Muscle of back (tissue), 13 donors: ENCODE measurements around the gene KCND3. TPM values are rescaled to one million over a fixed set of nuclear protein-coding genes. Genes with fewer than 3 reads are reported as not detected.

Experiments used
- DNase-seq, 3 donors: peaks; one replicate each; pipeline versions ENCODE4 v3.0.0 to v3.0.0-alpha.2; 2013
- long read RNA-seq, 9 donors: transcript quantifications; one replicate each; lab custom pipeline, GENCODE V29; 2026
- polyA plus RNA-seq, 10 donors: library from polyadenylated mRNA; unstranded; fragments of 120-200 nt; gene quantifications; one replicate each; pipeline ENCODE4 v1.2.1, GENCODE V29; 2013; ENCODE audit not compliant: insufficient read length in 10 of 10

Gene KCND3
- polyA plus RNA-seq, result 1 to 10 TPM; 1.0 to 2.3 (median 1.4) TPM
- long read RNA-seq, donor 1, result 0 reads
- long read RNA-seq, donor 2, result 0 reads
- long read RNA-seq, donor 3, result 0 reads
- long read RNA-seq, donor 4, result 0 reads
- long read RNA-seq, donor 5, result 0 reads
- long read RNA-seq, donor 6, result 0 reads
- long read RNA-seq, donor 7, result 0 reads
- long read RNA-seq, donor 8, result 0 reads
- long read RNA-seq, donor 9, result 0 reads

DNA sequence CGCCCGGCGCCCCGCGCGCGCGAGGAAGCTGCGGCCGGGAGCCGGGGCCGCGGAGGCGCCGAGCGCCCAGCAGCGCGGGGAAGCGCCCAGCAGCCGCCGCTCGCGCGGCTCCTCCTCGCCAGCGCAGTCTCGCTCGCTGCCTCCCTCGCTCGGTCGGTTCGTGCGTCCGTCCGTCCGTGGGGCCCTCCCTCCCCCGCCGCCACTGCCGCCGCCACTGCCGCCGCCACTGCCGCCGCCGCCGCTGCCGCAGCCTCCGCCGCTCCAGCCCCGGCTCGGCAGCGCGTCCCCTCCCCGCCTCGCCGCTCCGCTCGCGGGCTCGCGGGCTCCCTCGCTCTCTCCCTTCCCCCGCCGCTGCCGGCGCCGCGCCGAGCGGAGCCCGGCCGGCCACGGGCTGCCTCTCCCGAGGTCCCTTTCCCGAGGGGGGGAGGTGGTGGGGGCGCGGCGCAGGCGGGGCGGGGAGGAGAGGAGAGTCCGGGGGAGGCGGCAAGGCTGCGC, at the start of gene KCND3:
Gene KCND3, minus strand, starts transcription at position 138 of the 495 bp plus-strand sequence.
- DNase-seq, result peak in 1 of 3 donors; percentile 45

DNA sequence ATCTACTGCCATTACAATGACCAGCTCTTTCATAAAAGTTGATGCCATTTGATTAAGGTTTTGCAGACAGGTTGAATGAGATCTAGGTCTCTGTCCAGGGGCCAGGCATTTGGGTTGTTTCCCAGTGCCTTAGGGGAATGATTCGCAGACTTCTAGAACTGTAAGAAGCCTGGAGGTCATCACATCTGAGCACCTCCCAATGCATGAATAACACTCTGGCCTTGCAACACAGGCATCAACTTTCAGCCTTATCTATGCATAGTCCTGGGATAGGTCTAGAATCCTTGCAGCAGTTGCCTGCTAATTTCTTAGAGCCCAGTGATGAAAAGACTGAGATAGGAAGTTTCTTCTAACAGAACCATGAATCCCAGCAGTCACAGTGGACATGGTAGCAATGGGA, 44.8 kb upstream of the KCND3 start:
- DNase-seq, result no peak

DNA sequence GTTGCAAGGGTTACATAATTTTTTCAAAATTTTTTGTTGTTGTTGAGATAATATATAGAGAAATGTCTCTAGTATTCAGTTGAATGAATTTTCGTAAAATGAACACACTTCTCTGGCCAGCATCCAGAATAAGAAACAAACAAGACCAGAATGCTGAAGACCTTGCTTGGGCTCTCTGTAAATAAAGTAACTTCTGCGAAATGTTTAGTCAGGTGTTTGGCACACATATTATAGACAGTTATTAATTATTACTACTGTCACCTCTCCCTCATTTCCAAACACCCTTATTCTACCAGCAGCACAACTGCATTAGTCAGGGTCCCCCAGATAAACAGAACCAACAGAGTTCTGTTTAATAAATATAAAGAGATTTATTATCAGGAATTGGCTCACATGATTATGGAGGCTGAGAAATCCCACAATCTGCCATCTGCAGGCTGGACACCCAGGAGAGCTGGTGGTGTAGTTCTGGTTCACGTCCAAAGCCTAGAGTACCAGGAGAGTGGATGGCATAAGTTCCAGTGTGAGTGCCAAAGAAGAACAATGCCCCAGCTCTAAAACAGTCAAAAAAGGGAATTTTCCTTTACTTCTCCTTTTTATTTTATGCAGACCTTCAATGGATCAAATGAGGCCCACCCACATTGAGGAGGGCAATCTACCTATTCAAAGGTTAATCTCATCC, 44.1 kb upstream of the KCND3 start:
- no peak for DNase-seq

DNA sequence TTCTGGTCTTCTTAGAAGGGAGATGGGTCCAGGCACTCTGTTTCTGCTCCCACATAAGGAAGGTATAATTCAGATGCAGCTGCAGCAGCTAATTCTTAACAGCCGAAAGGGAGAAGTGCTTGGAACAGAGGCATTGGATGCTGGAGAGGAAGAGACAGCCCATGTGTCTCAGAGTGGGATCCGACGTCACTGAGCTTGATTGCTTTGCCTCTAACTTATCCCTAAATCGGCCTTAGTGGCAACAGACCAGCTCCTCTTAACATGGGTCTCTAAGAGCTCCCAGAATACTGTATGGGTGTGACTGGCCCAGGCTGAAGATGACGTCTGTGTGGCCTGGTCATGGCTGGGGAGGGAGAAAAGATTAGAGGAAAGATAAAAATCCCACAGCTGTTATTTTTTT, 40.7 kb upstream of the KCND3 start:
- DNase-seq, result peak in 2 of 3 donors; percentile 27 to 49

DNA sequence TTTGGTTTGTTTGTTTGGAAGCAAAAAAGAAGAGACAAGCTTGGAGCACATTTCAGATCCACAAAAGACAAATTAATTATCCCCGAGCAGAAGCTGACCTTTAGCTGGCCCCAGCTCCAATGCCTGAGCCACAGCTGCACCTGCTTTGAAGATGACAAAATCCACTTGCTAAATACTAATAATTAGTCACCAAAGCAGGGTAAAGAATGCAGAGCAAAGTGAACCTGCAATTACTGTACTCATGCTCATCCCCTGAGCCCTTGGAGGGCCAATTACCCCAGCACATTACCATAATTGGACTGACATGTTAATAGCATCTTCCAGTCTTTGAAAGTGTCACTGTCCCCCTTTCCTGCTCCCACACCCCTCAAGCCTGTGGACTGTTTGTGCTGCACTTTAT, 38.2 kb upstream of the KCND3 start:
- no peak for DNase-seq

DNA sequence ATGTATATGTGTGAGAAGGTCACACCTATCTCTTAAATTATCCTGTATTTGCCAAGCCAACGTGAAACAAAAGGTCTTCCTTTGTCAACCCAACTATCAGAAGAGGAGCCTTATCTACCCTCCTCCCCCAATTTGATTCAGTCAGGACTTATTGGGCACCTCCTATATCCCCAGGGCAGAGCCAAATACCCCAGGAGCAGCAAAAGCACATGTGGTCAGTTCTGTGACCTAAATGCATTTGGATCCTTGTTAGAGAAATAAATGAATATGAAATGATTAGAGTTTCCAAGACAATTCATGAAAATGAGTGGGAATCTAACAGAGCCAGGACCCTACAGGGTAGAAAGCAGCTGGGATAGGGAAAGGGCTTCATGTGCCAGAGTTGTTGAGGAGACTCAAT, 37.0 kb upstream of the KCND3 start:
- no peak for DNase-seq

DNA sequence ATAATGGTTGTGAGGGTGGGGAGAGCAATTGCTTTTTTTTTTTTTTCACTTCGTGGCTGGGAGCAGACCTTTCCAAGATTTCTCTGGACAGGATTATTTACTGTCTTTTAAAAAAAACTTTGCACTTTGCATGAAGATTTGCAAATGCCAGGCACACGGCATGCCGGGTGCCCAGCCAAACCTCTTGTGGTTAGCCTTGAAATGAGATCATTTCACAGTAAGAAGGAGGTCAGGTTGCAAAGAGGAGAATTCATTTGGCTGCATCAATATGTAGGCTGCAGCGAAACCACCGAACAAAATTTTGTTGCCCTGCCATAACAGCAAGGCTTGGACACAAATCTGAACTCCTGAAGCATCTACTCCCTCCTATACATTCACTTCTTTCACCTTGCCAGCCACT, 36.5 kb upstream of the KCND3 start:
- no peak for DNase-seq

DNA sequence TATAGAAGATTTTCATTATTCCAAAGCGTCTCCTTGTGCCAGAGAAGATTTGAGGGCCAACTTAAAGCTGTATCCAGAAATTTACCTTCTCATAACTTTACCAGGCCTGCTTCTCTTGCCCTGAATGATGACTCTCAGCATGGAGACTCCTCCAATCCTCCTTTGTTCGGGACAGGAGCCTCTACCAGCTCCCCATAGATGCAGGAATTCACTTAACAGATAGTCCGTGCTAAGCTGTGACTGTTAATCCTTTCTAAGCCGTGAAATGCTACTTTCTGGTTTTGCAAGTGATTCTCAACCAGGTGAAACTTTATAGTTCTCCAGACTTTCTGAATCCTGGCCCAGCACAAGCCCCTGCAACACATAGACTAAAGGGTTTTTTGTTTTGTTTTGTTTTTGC, 31.8 kb upstream of the KCND3 start:
- DNase-seq, result no peak

DNA sequence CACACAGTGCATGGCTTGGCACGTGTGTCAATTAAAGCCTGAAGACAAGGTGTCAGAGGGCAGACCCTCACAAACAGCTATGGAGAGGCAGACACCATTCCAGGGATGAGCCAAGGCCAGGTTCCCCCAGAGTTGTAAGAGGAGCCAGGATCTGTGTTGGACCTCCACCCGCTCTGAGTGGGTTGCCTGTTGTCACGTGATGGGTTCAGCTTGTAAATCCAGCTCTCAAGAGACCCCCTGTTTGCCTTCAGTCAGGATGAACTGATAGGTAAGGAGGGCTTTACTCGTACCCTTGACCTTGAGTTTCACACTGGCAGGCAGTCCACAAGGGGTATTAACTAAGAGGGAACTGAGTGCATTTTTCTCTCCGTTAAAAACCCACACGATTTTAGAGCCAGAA, 27.7 kb upstream of the KCND3 start:
- DNase-seq, result no peak

DNA sequence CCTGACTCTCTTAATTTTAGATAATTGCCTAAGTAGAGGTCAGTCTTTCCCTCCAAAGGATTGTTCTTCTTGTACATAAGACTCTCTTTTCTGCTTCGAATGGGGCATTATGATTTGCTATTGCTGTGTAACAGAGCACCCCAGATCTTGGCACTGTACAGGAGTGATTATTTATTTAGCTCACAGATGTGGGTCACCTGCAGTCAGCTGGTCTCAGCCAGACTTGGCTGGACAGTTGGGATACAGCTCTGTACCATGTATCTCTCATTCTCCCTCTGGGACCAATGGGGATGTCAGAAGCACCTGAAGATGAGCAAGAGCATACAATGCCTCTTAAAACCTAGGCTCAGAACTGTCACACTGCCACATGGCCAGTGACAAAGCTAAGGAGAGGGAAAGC, 23.4 kb upstream of the KCND3 start:
- DNase-seq, result no peak

DNA sequence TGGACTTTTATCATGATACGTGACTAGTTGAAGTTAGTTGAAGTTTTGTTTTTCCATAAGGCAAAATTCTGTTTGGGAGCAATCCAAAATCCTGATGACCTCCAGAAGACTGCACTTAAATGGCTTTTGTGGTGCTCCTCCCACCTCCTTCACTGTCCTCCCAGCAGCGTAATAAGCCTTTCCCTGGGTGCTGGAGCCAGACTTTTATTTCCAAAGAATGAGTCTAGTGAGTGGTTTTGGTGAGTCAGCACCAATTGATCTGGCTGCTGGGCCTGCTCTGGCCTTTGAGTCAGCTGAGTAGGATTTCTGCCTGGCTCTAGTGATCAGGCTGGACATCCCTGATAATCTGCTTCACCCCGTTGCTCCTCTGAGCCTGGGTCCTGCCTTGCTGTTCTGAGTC, 21.7 kb upstream of the KCND3 start:
- peak in 1 of 3 donors; percentile 13 for DNase-seq

DNA sequence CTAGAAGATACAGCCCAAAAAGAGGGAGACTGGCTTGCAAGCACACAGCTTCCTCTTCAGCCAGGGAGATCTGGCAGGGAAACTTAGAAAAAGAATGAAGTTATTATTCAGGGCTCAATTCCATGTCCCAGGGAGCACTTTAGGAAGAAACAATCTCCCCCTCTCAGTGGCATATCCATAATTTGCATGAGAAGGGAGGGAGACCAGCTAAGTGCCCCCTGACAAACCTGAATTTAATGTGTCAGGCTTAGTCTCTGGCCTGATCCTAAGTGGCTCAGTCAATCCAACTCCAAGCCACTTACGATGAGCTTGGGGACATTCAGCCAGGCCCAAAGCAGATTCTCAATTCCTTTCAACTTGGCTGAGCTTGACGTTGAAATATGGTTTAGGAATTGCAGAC, 17.7 kb upstream of the KCND3 start:
- DNase-seq, result no peak

DNA sequence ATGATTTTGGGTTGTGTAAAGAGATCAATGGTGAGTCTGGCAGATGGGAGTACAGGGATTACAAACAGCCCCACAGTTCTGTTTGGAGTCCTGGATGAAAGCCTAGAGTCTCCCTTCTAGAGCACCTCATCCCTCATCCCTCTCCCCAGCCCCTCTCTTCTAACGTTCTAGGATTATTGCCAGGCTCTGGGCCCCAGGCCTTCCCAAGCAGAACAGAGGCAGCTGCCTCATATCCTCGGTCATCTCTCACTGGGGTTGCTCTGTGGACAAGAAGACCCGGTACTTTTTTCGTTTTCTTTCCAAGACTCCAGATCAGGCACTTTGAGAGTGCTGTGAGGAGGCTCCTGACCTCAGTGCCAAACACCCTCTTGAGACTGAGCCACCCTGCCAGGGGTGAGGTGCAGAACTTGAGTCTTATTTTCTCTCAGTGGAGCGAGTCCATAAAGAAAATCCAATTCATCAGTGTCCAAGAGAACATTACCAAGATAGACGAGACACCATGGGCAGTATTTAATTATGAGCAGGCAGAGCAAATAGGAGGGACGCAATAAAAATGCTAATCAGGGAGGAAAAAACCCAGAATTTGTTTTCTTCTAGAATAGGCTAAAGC, 17.1 kb upstream of the KCND3 start:
- DNase-seq, result no peak

DNA sequence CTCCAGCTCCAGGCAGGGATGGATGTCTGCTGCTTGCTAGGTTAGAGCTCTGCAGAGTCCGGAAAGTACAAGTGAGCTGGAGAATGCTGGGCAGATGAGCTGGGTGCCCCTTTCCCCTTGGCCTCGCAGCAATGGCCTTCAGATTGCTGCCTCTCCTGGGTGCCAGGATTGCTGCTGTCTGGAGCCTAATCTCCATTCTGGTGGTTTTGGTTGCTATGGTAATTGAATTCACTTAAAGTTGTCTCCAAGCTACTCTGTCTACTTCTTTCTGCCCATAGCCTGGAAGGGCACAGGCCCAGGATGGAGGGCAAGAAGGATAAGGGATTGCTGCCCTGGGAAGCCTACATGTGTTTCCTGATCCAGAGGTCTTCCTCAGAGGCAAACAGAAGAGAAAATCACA, 14.6 kb upstream of the KCND3 start:
- no peak for DNase-seq

DNA sequence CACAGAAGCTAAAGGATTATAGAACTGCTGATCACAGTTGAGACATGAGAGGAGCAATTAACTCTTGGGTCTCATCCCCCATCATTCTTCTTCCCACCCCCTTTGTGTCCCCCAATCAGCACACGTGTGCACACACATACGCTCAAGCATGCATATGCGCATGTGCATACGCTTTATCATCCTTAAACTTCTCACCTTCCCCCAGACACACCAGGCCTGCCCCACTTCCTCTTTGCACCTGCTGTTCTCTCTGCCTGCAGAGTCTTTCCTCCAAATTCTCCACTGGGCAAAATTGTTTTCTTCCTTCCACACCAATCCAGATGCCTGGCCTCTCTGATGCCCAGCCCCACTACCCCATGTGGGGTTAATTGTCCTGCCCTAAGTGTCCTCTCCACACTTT, 13.0 kb upstream of the KCND3 start:
- no peak for DNase-seq

DNA sequence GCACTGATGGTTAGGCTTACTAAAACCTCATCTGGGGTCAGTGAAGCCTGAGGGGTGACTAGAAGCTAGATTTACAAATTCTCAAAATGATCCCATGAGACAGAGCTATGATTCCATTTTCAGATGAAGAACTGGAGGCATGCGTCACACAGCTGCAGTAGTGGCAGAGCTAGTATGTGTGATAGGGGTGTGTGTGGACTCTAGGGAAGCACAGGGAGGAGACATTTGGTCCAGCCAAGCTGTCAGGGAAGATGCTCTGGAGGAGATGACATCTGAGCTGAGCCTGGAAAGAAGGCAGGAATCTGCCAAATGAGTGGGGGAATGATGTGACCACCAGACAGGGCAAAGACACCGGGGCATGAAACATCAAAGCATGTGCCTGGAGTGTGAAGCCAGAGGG, 12.0 kb upstream of the KCND3 start:
- DNase-seq, result no peak

DNA sequence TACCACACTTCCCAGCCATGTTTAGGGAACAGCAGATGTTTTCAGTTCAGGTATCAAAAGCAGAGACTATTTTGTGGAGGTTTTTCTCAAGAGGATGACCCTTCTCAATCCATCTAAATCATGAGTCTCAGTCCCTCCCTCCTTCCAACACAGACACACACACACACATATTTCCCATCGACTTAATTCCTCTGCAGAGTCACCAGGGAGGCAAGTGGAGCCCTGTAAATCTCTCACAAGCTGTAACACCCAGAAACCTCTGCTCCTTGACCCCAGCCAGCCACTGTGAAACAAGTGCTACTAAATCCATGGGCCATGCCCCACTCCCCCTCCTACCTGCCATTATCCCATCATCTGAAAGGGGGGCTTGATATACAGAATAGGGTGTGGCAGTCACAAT, 10.6 kb upstream of the KCND3 start:
- no peak for DNase-seq

DNA sequence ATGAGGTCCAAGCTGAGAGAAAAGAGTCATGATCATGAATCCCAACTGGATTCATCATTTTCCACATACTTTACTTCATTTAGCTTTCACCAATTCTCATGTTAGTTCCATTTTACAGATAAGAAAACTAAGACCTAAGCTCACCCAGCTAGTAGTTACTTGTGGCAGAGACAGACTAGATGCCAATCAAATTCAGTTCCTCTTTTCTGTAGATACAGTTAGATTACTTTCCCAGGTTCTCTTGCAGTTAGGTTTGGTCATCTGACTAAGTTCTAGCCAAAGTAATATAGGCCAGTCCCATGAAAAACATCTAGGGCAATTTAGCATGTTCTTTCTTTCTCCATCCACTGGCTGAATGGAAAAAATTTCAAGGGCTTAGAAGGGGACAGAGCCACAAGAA, 8.9 kb upstream of the KCND3 start:
- DNase-seq, result no peak

DNA sequence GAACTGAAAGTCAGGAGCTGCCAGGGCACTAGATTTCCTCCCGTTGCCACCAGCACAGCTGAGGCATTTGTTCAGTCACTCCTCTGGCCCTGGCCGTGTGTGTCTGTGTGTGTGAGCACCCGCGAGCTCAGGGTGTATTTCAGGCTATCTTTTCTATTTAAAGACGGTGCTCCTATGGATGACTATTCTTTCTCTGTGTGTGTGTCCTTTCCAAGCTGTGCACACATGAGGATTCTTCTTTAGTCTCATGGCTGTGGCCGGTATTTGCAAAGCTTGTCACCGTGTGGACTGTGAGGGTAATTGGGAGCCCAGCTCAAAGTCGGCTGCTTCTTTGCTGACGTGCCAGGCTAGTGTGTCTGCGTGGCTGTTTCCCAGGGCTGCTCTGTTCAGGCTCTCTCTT, 3.0 kb upstream of the KCND3 start:
- DNase-seq, result peak in 1 of 3 donors; percentile 3

DNA sequence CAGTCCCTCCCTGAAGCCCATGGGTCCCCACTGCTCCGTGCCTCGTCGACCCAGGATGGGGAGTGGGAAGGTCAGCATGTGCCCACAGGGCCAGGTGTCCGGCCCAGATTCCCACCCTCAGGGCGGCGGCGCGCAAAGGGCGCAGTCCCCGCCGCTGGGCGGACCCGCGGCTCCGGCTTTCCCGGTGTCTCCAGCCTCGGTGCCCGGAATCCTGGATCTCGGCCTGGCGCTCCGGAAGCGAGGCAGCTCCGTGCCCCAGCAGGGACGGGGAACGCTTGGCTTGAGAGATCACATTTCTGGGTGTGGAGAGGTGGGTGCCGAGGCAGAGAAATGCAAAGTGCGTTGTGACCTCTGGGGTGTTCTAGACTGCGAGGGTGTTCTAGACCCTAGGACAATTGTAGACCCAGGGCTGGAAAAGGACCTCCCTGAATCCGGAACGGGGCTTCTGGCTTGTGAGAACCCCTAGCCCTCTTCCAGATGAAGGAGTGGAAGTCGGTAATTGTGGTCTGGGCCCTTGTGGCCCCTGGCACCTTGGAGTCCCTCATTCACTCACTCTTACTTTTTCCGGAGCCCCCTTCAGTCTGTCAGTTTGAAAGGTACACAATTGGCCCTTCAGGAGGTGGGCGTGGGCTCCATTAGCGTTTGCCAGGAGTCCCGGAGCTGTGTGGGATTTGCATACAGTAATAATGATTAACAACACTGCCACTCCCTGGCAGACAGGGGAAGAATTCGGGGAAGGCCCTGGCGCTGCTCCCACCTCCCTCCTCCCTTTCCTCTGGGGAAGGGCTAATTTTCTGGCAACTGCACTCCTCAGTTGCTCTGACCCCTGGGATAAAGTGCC, 1.6 kb upstream of the KCND3 start:
- DNase-seq, result peak in 2 of 3 donors; percentile 41 to 54

DNA sequence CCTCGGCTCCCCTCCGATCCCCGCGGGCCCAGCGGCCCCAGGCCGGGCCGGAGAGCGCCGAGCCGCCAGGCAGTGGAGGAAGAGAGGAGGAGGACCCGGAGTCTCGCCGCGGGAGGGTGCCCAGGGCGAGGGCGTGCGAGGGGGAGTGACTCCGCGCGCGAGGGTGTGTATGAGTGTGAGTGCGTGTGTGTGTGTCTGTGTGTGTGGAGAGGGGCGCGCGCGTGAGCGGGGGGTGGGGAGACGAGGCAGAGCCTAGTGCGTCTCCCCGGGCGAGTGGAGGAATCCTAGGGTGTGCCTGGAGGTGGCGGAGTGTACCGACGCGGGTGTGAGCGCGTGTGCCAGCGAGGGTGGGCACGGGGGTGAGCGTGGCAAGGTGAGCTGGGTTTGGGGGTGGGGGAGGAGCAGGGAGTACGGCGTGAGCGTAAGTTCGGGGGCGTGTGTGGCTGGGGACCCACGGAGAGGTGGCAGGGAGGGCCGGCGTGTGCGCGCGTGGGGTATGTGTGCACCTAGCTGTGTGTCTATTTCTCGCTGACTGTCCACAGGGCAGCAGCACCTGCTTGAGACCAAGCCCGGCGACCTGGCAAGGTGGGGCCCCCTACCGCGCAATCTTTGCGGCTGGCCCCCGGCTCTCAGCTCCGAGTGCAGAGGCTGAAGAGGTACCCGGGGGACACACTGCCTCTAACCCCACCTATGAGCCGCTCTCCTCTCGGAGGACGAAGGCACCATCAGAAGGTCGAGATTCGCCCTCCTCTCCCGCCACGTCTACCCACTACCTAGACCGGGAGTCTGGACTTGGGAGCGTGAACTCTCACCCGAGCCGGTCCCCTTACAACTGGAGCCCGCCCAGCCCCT, 784 bp upstream of the KCND3 start:
- DNase-seq, result peak in 1 of 3 donors; percentile 49
